Measurements from ENCODE around the gene PDE4B. TPM values are rescaled to one million over a fixed set of nuclear protein-coding genes. Genes with fewer than 3 reads are reported as not detected.
"Not testable (repeated sequence)": the region's sequence is repeated elsewhere in the genome, so short reads cannot be mapped to it uniquely, and the experiment has no call there.

Gene PDE4B
- total RNA-seq, 2 experiments from 2014 or later, result 2.4 to 3.1 TPM

- intact Hi-C loops (cut with micrococcal nuclease; ENCODE audit: unreplicated experiment), result no loop called here
Measured at GRCh38 chr1:66132324-66132723, 339.6 kb downstream of the PDE4B start.

GRCh38 chr1:66134004-66134403, 341.3 kb downstream of the PDE4B start:
- intact Hi-C loops (cut with micrococcal nuclease; ENCODE audit: unreplicated experiment), result no loop called here
- no peak overlapping the region for H3K4me3 ChIP-seq (ENCODE audit: low read depth, low read length, poor library complexity, severe bottlenecking)
- no TSS peak for BruUV-seq (replicated peaks)
- no peak for TF ChIP-seq EZH2phosphoT487 (IDR thresholded peaks at IDR 0.05; ENCODE audit: borderline replicate concordance, low read depth, low read length)
- no peak for TF ChIP-seq CTCF (conservative IDR thresholded peaks at IDR 0.05; ENCODE audit: low read length)
- H3K9me2 ChIP-seq (ENCODE audit: insufficient read depth, low read length), result no peaks in the 10 kb centered on the region
- no peak overlapping the region for H3K4me2 ChIP-seq (ENCODE audit: low read length)
- ChIA-PET CTCF (ENCODE audit: unreplicated experiment) (no interaction called here), POLR2A (no interaction called here)
- no peak overlapping the region for H2AFZ ChIP-seq (ENCODE audit: low read length)
- H3K79me2 ChIP-seq (ENCODE audit: insufficient read depth, low read depth, low read length), result no peaks in the 10 kb centered on the region
- H3K27ac ChIP-seq (ENCODE audit: low read depth, low read length, poor library complexity, severe bottlenecking), result no peak overlapping the region
- no peaks in the 10 kb centered on the region for H3K36me3 ChIP-seq (ENCODE audit: insufficient read depth, low read length)
- H4K20me1 ChIP-seq (ENCODE audit: insufficient read depth, low read length), result no peaks in the 10 kb centered on the region
- no peaks in the 10 kb centered on the region for H3K9me3 ChIP-seq (ENCODE audit: low read length)
- no peak for DNase-seq (ENCODE audit: low spot score)
- no peaks in the 10 kb centered on the region for H3K4me1 ChIP-seq (ENCODE audit: insufficient read depth, low read length, poor library complexity, severe bottlenecking)

More at GRCh38 chr1:66132324-66132723, 339.6 kb downstream of the PDE4B start:
- ChIA-PET POLR2A (no interaction called here), CTCF (ENCODE audit: unreplicated experiment) (no interaction called here)
- Histone ChIP-seq H3K9me3 (ENCODE audit: low read length) (no peaks in the 10 kb centered on the region), H4K20me1 (ENCODE audit: insufficient read depth, low read length) (no peaks in the 10 kb centered on the region), H3K4me1 (ENCODE audit: insufficient read depth, low read length, poor library complexity, severe bottlenecking) (no peaks in the 10 kb centered on the region), H2AFZ (ENCODE audit: low read length) (no peak overlapping the region), H3K4me3 (ENCODE audit: low read depth, low read length, poor library complexity, severe bottlenecking) (no peak overlapping the region), H3K4me2 (ENCODE audit: low read length) (no peak overlapping the region), H3K9me2 (ENCODE audit: insufficient read depth, low read length) (no peaks in the 10 kb centered on the region), H3K79me2 (ENCODE audit: insufficient read depth, low read depth, low read length) (no peaks in the 10 kb centered on the region), H3K27ac (ENCODE audit: low read depth, low read length, poor library complexity, severe bottlenecking) (no peak overlapping the region), H3K36me3 (ENCODE audit: insufficient read depth, low read length) (no peaks in the 10 kb centered on the region)
- DNase-seq (ENCODE audit: low spot score), result no peak
- no TSS peak for BruUV-seq (replicated peaks)
- no peak for TF ChIP-seq CTCF (conservative IDR thresholded peaks at IDR 0.05; ENCODE audit: low read length)
- TF ChIP-seq EZH2phosphoT487 (IDR thresholded peaks at IDR 0.05; ENCODE audit: borderline replicate concordance, low read depth, low read length), result no peak

DNA sequence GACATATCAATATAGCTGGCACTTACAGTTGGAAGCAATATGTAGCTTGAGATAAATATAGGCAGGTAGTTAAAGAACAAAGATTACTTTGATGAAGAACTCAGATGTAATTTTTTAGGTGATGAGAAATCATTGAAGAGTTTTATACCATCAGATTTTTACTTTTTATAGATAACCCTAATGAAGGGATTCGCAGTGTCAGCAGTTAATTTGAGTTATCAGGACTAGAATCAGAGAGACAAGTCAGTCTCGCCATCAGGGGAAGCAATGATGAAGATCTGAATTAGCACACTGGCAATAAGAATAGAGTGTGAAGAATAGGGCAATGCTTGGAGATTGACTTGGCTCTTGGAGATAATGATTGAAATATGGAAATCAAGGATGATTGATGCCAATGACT, 342.5 kb downstream of the PDE4B start:
- H2AFZ ChIP-seq (ENCODE audit: low read length), result no peak overlapping the region
- ChIA-PET CTCF (ENCODE audit: unreplicated experiment) (no interaction called here), POLR2A (interaction anchor here (1.4 kb wide), 1 partner anchor 37 kb away, joined by 4 read pairs; no protein-coding TSS in a partner anchor)
- no peaks in the 10 kb centered on the region for H3K4me1 ChIP-seq (ENCODE audit: insufficient read depth, low read length, poor library complexity, severe bottlenecking)
- no peak overlapping the region for H3K4me3 ChIP-seq (ENCODE audit: low read depth, low read length, poor library complexity, severe bottlenecking)
- H3K27ac ChIP-seq (ENCODE audit: low read depth, low read length, poor library complexity, severe bottlenecking), result no peak overlapping the region
- BruUV-seq (replicated peaks), result no TSS peak
- no peak for DNase-seq (ENCODE audit: low spot score)
- no peaks in the 10 kb centered on the region for H3K9me2 ChIP-seq (ENCODE audit: insufficient read depth, low read length)
- H3K36me3 ChIP-seq (ENCODE audit: insufficient read depth, low read length), result no peaks in the 10 kb centered on the region
- intact Hi-C loops (cut with micrococcal nuclease; ENCODE audit: unreplicated experiment), result no loop called here
- H3K9me3 ChIP-seq (ENCODE audit: low read length), result no peaks in the 10 kb centered on the region
- H4K20me1 ChIP-seq (ENCODE audit: insufficient read depth, low read length), result no peaks in the 10 kb centered on the region
- no peak for TF ChIP-seq EZH2phosphoT487 (IDR thresholded peaks at IDR 0.05; ENCODE audit: borderline replicate concordance, low read depth, low read length)
- no peak for TF ChIP-seq CTCF (conservative IDR thresholded peaks at IDR 0.05; ENCODE audit: low read length)
- no peak overlapping the region for H3K4me2 ChIP-seq (ENCODE audit: low read length)
- H3K79me2 ChIP-seq (ENCODE audit: insufficient read depth, low read depth, low read length), result no peaks in the 10 kb centered on the region

DNA sequence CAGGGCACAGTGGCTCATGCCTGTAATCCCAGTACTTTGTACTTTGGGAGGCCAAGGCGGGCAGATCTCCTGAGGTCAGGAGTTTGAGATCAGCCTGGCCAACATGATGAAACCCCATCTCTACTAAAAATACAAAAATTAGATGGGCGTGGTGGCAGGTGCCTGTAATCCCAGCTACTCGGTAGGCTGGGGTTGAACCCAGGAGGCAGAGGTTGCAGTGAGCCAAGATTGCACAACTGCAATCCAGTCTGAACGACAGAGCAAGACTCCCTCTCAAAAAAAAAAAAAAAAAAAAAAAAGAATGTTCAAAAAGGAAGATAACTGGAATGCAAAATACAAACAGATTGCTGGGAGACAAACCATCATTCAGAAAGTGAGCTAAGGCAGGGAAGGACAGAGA, 343.7 kb downstream of the PDE4B start:
- H4K20me1 ChIP-seq (ENCODE audit: insufficient read depth, low read length); BruUV-seq (replicated peaks); H3K4me3 ChIP-seq (ENCODE audit: low read depth, low read length, poor library complexity, severe bottlenecking); H2AFZ ChIP-seq (ENCODE audit: low read length); H3K27ac ChIP-seq (ENCODE audit: low read depth, low read length, poor library complexity, severe bottlenecking); H3K36me3 ChIP-seq (ENCODE audit: insufficient read depth, low read length); H3K4me1 ChIP-seq (ENCODE audit: insufficient read depth, low read length, poor library complexity, severe bottlenecking); H3K9me3 ChIP-seq (ENCODE audit: low read length); H3K79me2 ChIP-seq (ENCODE audit: insufficient read depth, low read depth, low read length); DNase-seq (ENCODE audit: low spot score); H3K4me2 ChIP-seq (ENCODE audit: low read length); CTCF ChIA-PET (ENCODE audit: unreplicated experiment); H3K9me2 ChIP-seq (ENCODE audit: insufficient read depth, low read length); intact Hi-C loops (cut with micrococcal nuclease; ENCODE audit: unreplicated experiment): not testable (repeated sequence)
- POLR2A ChIA-PET, result interaction anchor here (0.6 to 1.4 kb wide), 4 partner anchors 25 to 298 kb away, joined by 4 to 5 read pairs (median 4); no protein-coding TSS in a partner anchor
